Activated CD4-positive, CD25-positive, alpha-beta regulatory T cell treated with anti-CD3 and anti-CD28 coated beads, Interleukin-2, amount 50 U/mL, for 72 hours (primary cell): Measurements from ENCODE around the gene UAP1.
"Not testable (repeated sequence)": the region's sequence is repeated elsewhere in the genome, so short reads cannot be mapped to it uniquely, and the experiment has no call there.

Source experiments
- DNase-seq: peaks from one replicate; pipeline ENCODE4 v3.0.0; 2021

The UAP1 gene

GRCh38 chr1:162566870-162567269 lies 5.3 kb downstream of the UAP1 start:
- no peak for DNase-seq

GRCh38 chr1:162568802-162569201 lies 7.3 kb downstream of the UAP1 start:
- no peak for DNase-seq

- no peak for DNase-seq
Observed at GRCh38 chr1:162570718-162571117, 9.2 kb downstream of the UAP1 start.

- DNase-seq: not testable (repeated sequence)
Observed at GRCh38 chr1:162571121-162571520, 9.6 kb downstream of the UAP1 start.

- no peak for DNase-seq
Observed at GRCh38 chr1:162571696-162572095, 10.2 kb downstream of the UAP1 start.

GRCh38 chr1:162573136-162573535 lies 11.6 kb downstream of the UAP1 start:
- DNase-seq: no peak

GRCh38 chr1:162578071-162578700 lies 16.7 kb downstream of the UAP1 start:
- no peak for DNase-seq

GRCh38 chr1:162578936-162579335 lies 17.4 kb downstream of the UAP1 start:
- no peak for DNase-seq

- DNase-seq: no peak
Observed at GRCh38 chr1:162580308-162580707, 18.8 kb downstream of the UAP1 start.

- not testable (repeated sequence) for DNase-seq
Observed at GRCh38 chr1:162582901-162583300, 21.4 kb downstream of the UAP1 start.

GRCh38 chr1:162585101-162585500 lies 23.6 kb downstream of the UAP1 start:
- DNase-seq: not testable (repeated sequence)

- DNase-seq: no peak
Observed at GRCh38 chr1:162587347-162587746, 25.8 kb downstream of the UAP1 start.

GRCh38 chr1:162587761-162588260 lies 26.3 kb downstream of the UAP1 start:
- DNase-seq: no peak

GRCh38 chr1:162590101-162590500 lies 28.6 kb downstream of the UAP1 start:
- no peak for DNase-seq

GRCh38 chr1:162590686-162591085 lies 29.2 kb downstream of the UAP1 start:
- no peak for DNase-seq

- no peak for DNase-seq
Observed at GRCh38 chr1:162596514-162597170, 35.1 kb downstream of the UAP1 start.

- DNase-seq: no peak
Observed at GRCh38 chr1:162599451-162599850, 37.9 kb downstream of the UAP1 start.

- not testable (repeated sequence) for DNase-seq
Observed at GRCh38 chr1:162603117-162603516, 41.6 kb downstream of the UAP1 start.

GRCh38 chr1:162605225-162605927 lies 43.9 kb downstream of the UAP1 start:
- DNase-seq: no peak

- DNase-seq: no peak
Observed at GRCh38 chr1:162609306-162609705, 47.8 kb downstream of the UAP1 start.

GRCh38 chr1:162612606-162613400 lies 51.3 kb downstream of the UAP1 start:
- no peak for DNase-seq

GRCh38 chr1:162616848-162617247 lies 55.3 kb downstream of the UAP1 start:
- DNase-seq: no peak

- no peak for DNase-seq
Observed at GRCh38 chr1:162617513-162617912, 56.0 kb downstream of the UAP1 start.
